Endothelial cell of umbilical vein (primary cell): ENCODE data around the gene DNAH1. TPM values are rescaled to one million over a fixed set of nuclear protein-coding genes. Genes with fewer than 3 reads are reported as not detected.

ENCODE experiments used
- BruUV-seq: library from RNA; stranded (reverse); fragments of 400-500 nt; replicated peaks from 2 replicates; lab custom pipeline; 2021; lab: Mats Ljungman, UMichigan
- CTCF ChIA-PET: fragments of 300-600, 350-600 bp; sonication (Branson Sonifier 250); formaldehyde crosslinking; loops from one replicate; lab custom pipeline; 2021; ENCODE audit warnings: antibody characterized with exemption, inconsistent platforms; lab: Charles Lee
- POLR2A ChIA-PET: fragments of 300-600, 350-600 bp; sonication (Branson Sonifier 250); formaldehyde crosslinking; loops from one replicate; lab custom pipeline; 2021; ENCODE audit warnings: antibody characterized with exemption, inconsistent platforms; lab: Charles Lee
- DNase-seq: peaks from one replicate; pipeline ENCODE4 v3.0.0-alpha.2; 2011; ENCODE audit warnings: low read depth, low spot score
- FAIRE-seq: peaks from 2 replicates; lab custom pipeline; 2011; peaks lifted over from hg19 to GRCh38; lab: Jason Lieb, UNC
- H2AFZ ChIP-seq: 2 replicates; pipeline ENCODE4 v1.6.0; 2012; ENCODE audit warnings: low read depth, low read length, control low read depth, inconsistent platforms
- H3K27ac ChIP-seq: 2 replicates; pipeline ENCODE4 v1.5.1; 2011; ENCODE audit warnings: low read depth, mild to moderate bottlenecking, control low read depth, low read length, moderate library complexity; ENCODE audit not compliant: insufficient read depth
- H3K27me3 ChIP-seq, 2 experiments: 2 replicates each; pipeline versions ENCODE4 v1.6.0 to v1.6.1; 2011; ENCODE audit warnings: low read length in 2 of 2, mixed read lengths in 1 of 2; ENCODE audit not compliant: control insufficient read depth in 2 of 2, insufficient read depth in 2 of 2
- H3K36me3 ChIP-seq, 2 experiments: 2 replicates in 1 of 2; 3 replicates in 1 of 2; pipeline ENCODE4 v1.5.1; 2011; ENCODE audit warnings: low read length in 2 of 2, mild to moderate bottlenecking in 1 of 2, moderate library complexity in 1 of 2; ENCODE audit not compliant: control insufficient read depth in 2 of 2, insufficient read depth in 2 of 2; ENCODE audit errors: extremely low read depth in 1 of 2
- H3K4me1 ChIP-seq: 3 replicates; pipeline ENCODE4 v1.5.1; 2011; ENCODE audit warnings: mild to moderate bottlenecking, low read length; ENCODE audit not compliant: control insufficient read depth, insufficient read depth; ENCODE audit errors: extremely low read depth
- H3K4me2 ChIP-seq: 2 replicates; pipeline ENCODE4 v1.6.1; 2011; ENCODE audit warnings: low read length, control low read depth, mixed read lengths; ENCODE audit not compliant: insufficient read depth
- H3K4me3 ChIP-seq, 3 experiments: fragments of 200-600 bp in 1 of 3; sonication (generic), shearing (Covaris generic) in 1 of 3; replicated peaks in 1 of 3; 2 replicates each; pipeline ENCODE4 v1.5.1; 2011 to 2016; ENCODE audit warnings: control low read depth in 3 of 3, low read length in 3 of 3, mild to moderate bottlenecking in 2 of 3, inconsistent platforms in 1 of 3, low read depth in 1 of 3, moderate library complexity in 1 of 3; ENCODE audit not compliant: insufficient read depth in 1 of 3
- H3K79me2 ChIP-seq: 2 replicates; pipeline ENCODE4 v1.6.0; 2012; ENCODE audit warnings: low read length, inconsistent platforms; ENCODE audit not compliant: control insufficient read depth, insufficient read depth
- H3K9ac ChIP-seq: replicated peaks from 2 replicates; pipeline ENCODE3; 2011; ENCODE audit warnings: low read length, control low read depth; ENCODE audit not compliant: insufficient read depth; ENCODE audit errors: extremely low read depth
- H3K9me1 ChIP-seq: replicated peaks from 3 replicates; pipeline ENCODE4 v1.6.0; 2011; ENCODE audit warnings: mild to moderate bottlenecking, low read length; ENCODE audit not compliant: control insufficient read depth, insufficient read depth; ENCODE audit errors: extremely low read depth
- H3K9me3 ChIP-seq: replicated peaks from 2 replicates; pipeline ENCODE4 v1.5.1; 2012; ENCODE audit warnings: low read length, inconsistent platforms; ENCODE audit not compliant: control insufficient read depth, insufficient read depth
- H4K20me1 ChIP-seq: replicated peaks from 2 replicates; pipeline ENCODE3; 2011; ENCODE audit warnings: mild to moderate bottlenecking, low read length; ENCODE audit not compliant: control insufficient read depth, insufficient read depth; ENCODE audit errors: extremely low read depth
- EZH2 ChIP-seq: IDR thresholded peaks from 2 replicates; pipeline ENCODE4 v1.6.1; 2012; ENCODE audit warnings: borderline replicate concordance, low read depth, mild to moderate bottlenecking, moderate library complexity, low read length, inconsistent platforms; ENCODE audit not compliant: severe bottlenecking
- FOS ChIP-seq: IDR thresholded peaks from 2 replicates; pipeline ENCODE4 v1.6.1; 2011; ENCODE audit warnings: mild to moderate bottlenecking, low read length, moderate library complexity, borderline replicate concordance; ENCODE audit not compliant: insufficient read depth
- GATA2 ChIP-seq: IDR thresholded peaks from 2 replicates; pipeline ENCODE4 v1.7.0; 2011; ENCODE audit warnings: low read depth, mild to moderate bottlenecking, moderate library complexity, mixed read lengths, low read length; ENCODE audit not compliant: insufficient read length, insufficient read depth
- JUN ChIP-seq: IDR thresholded peaks from 2 replicates; pipeline ENCODE4 v1.6.1; 2011; ENCODE audit warnings: borderline replicate concordance, low read depth; ENCODE audit not compliant: insufficient read length, insufficient read depth
- MAX ChIP-seq: IDR thresholded peaks from 2 replicates; pipeline ENCODE4 v1.6.1; 2011; ENCODE audit not compliant: insufficient read depth, insufficient read length
- MYC ChIP-seq: IDR thresholded peaks from one replicate; pipeline ENCODE4 v1.6.1; 2011; ENCODE audit warnings: mild to moderate bottlenecking, low read depth, low read length
- POLR2A ChIP-seq: IDR thresholded peaks from 2 replicates; pipeline ENCODE4 v1.6.1; 2012; ENCODE audit warnings: low read depth, mild to moderate bottlenecking, control low read depth, low read length
- POLR2AphosphoS5 ChIP-seq: IDR thresholded peaks from 2 replicates; pipeline ENCODE4 v1.6.1; 2012; ENCODE audit warnings: low read depth, mild to moderate bottlenecking, control low read depth, low read length, moderate library complexity; ENCODE audit not compliant: insufficient read depth
- dilution Hi-C: fragments of 300-500 bp; cut with MboI; formaldehyde crosslinking; loops from one replicate; pipeline ENCODE4 v1.15.0; 2019; ENCODE audit warnings: low sequenced_read_pairs; ENCODE audit not compliant: extremely low pct_ligation_motif_present
- intact Hi-C: fragments of 100-400 bp; cut with micrococcal nuclease; formaldehyde crosslinking; loops from one replicate; pipeline ENCODE4 v1.10.0; 2022
- polyA plus RNA-seq, 4 experiments: library from polyadenylated mRNA; depleted of rRNA in 3 of 4; stranded (reverse) in 3 of 4; unstranded in 1 of 4; fragments of >200 nt; gene quantifications; 2 replicates each; pipeline versions ENCODE4 v1.2.1 to v1.2.3, GENCODE V29; 2011 to 2012; ENCODE audit warnings: missing spikeins in 1 of 4
- total RNA-seq: library from RNA; stranded (reverse); gene quantifications from 2 replicates; pipeline ENCODE4 v1.2.3, GENCODE V29; 2021
- TF ChIP-seq, protein P1 (sequence below), 2 donors: IDR thresholded peaks; 1 replicate in 1 of 2; 2 replicates in 1 of 2; pipeline ENCODE4 v1.5.1; 2011; ENCODE audit warnings: low read length in 2 of 2, mild to moderate bottlenecking in 2 of 2, moderate library complexity in 2 of 2, control low read depth in 1 of 2, inconsistent platforms in 1 of 2, low read depth in 1 of 2; ENCODE audit not compliant: insufficient read depth in 1 of 2; ENCODE audit errors: extremely low read depth in 1 of 2

Gene DNAH1
- total and polyA plus RNA-seq, 2 donors (not counting 3 experiments of a cell fraction or from before 2014, with no cell fraction given), result 5.8 to 6.0 TPM

- ChIA-PET POLR2A (interaction anchor here (2.2 to 2.9 kb wide), 2 partner anchors 11 to 60 kb away, joined by 8 to 9 read pairs; partner anchors contain the start of gene GLYCTK), CTCF (interaction anchor here (0.7 to 5.1 kb wide), 15 partner anchors 11 to 169 kb away, joined by 3 to 49 read pairs (median 4); partner anchors contain the start of genes GLYCTK, PPM1M and TWF2)
- no peaks in the 10 kb centered on the region for H3K9me1 ChIP-seq
- H3K79me2 ChIP-seq, result peaks cover 58% of the 10 kb centered on the region
- BruUV-seq, result TSS peak; percentile 20
- dilution Hi-C loops (no loop called here), intact Hi-C loops (loop anchor here (5.0 kb wide), 1 partner anchor 125 kb away; the partner anchor contains the start of gene POC1A)
- peak; percentile 57 for TF ChIP-seq MAX
- peak; percentile 81 for TF ChIP-seq POLR2A
- TF ChIP-seq, protein P1, sequence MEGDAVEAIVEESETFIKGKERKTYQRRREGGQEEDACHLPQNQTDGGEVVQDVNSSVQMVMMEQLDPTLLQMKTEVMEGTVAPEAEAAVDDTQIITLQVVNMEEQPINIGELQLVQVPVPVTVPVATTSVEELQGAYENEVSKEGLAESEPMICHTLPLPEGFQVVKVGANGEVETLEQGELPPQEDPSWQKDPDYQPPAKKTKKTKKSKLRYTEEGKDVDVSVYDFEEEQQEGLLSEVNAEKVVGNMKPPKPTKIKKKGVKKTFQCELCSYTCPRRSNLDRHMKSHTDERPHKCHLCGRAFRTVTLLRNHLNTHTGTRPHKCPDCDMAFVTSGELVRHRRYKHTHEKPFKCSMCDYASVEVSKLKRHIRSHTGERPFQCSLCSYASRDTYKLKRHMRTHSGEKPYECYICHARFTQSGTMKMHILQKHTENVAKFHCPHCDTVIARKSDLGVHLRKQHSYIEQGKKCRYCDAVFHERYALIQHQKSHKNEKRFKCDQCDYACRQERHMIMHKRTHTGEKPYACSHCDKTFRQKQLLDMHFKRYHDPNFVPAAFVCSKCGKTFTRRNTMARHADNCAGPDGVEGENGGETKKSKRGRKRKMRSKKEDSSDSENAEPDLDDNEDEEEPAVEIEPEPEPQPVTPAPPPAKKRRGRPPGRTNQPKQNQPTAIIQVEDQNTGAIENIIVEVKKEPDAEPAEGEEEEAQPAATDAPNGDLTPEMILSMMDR (IDR thresholded peaks at IDR 0.05; ENCODE audit: extremely low read depth in 1 of 2, insufficient read depth in 1 of 2, low read depth in 1 of 2, low read length in 2 of 2), result no peak
- no peak for TF ChIP-seq JUN
- no peak for TF ChIP-seq FOS
- TF ChIP-seq GATA2, result no peak
- TF ChIP-seq POLR2AphosphoS5, result peak; percentile 81
- TF ChIP-seq EZH2, result no peak
- no peak for TF ChIP-seq MYC
- H4K20me1 ChIP-seq, result no peaks in the 10 kb centered on the region
- H3K27me3 ChIP-seq, result no peaks in the 10 kb centered on the region
- DNase-seq (peak; percentile 81), FAIRE-seq (peak; percentile 83)
- H3K27ac ChIP-seq, result peak overlapping the region; percentile 62
- H3K36me3 ChIP-seq, result peaks cover 0 to 4% of the 10 kb centered on the region in 2 experiments
- H2AFZ ChIP-seq, result no peak overlapping the region
- H3K4me1 ChIP-seq, result peaks cover 38% of the 10 kb centered on the region
- H3K4me3 ChIP-seq, result peak overlapping the region; percentile 24 to 96 (median 87)
- no peaks in the 10 kb centered on the region for H3K9me3 ChIP-seq
- peak overlapping the region; percentile 86 for H3K4me2 ChIP-seq
- peak overlapping the region; percentile 87 for H3K9ac ChIP-seq
These were observed 38.8 kb upstream of the DNAH1 start for GRCh38 chr3:52277071-52277964.
